GM21381 (cell line): Measurements from ENCODE around the gene FOXC2.

Experiments
- ATAC-seq: cut with Tn5 transposase; IDR thresholded peaks from one replicate; pipeline ENCODE4 v1.9.1; 2021; ENCODE audit warnings: mild to moderate bottlenecking, moderate library complexity; ENCODE audit not compliant: unreplicated experiment

FOXC2 gene

DNA sequence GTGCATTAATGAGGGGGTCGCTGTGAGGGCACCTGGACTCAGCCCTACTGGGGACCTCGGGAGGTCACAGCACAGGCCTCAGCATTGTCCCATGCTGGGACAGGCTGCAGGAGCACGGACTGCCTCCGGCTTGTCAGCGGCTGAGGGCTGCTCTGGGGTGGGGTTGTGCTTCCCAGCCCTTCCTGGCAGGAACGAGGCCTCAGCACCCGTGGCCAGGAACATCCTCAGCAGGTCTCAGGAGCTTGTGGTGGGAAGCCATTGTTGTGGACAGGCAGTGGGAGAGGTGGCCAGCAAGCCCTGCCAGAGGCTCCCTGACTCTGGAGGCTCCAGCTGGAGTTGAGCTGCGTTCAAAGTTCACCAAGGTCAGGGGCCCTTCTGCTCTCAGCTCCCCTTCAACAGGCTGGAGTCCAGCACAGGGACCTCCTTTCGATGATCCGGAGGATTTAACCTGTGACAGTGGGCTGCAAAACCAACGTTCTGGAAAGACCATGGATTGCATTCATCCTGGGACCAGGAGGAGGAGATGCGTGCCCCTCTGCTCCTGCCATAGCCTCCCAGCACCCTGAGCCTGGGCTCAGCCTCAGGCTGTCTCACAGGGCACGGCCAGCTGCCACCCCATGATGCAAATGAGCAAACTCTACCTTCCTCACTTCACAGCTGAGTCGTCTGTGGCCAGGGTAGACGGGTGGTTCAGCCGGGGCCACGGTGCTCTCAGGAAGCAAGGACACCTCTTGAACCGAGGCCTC lies 44.3 kb downstream of the FOXC2 start:
- ATAC-seq = no peak

DNA sequence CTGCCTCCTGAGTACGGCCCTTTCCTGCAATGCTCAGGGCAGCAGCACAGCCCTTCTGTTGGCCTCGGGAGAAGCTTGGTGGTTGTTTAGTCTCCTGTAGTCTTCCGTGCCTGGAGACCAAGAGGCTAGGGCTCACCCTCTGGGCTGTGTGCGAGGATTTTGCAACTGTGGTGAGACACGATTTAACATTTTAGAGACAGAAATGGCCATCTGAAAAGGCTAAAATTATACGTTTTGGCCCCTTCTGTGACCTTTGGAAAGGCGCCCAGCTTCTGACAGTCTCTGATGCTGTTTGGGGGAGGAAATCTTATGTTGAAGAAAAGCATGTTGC lies 44.9 kb downstream of the FOXC2 start:
- ATAC-seq = no peak

DNA sequence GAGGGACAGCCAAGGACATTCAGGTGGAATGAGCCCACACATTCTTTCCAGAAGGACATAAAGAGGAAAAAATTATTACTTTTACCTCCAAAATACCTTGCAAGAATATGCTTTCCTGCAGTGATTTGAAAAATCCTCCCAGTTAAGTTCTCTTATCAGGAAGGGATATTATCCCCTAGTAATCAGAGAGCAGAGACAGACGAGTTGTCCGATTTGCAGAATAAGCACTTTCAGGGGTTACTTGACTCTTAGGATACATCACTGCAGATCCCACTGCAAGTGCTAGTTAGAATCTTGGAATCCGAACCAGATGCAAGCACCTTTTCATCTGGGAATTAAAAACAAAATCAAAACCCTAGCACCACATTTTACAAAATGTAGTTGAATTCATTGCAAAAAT lies 45.3 kb downstream of the FOXC2 start:
- ATAC-seq = no peak

DNA sequence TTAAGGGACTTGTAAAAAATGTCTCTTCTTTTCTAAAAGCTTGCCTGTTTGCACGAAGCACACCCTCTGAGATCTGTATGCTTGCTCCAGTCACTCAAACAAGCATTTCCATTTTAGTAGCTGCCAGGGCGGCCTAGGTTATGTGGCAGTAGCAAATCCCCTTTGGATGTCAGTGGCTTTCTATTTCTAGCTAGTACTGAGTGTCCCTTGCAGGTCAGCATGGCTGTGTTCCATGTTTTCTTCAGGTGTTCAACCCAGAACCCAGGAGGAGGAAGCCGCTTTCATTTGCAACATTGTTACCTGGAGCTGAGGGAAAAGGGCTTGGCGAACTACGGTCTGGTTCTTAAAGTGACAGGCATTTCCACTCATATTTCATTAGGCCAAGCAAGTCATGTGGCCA lies 48.1 kb downstream of the FOXC2 start:
- ATAC-seq = no peak

DNA sequence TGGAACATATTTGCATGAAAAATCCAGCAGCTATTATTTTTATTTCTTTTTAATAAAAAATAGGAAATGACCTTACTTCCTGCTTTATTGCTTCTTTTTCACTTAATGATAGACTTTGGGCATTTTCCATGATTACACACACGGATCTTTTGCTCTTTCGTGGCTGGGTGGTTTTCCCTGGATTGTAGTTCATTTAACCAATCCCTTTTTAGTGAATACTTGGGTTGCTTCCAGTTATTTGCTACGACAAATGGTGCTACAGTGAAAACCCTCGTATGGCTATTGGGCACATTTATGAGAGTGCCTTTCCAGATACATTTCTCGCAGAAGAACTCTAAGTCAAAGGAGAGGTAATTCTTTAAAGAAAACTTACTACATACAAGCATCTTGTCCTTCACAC lies 50.3 kb downstream of the FOXC2 start:
- ATAC-seq = no peak

DNA sequence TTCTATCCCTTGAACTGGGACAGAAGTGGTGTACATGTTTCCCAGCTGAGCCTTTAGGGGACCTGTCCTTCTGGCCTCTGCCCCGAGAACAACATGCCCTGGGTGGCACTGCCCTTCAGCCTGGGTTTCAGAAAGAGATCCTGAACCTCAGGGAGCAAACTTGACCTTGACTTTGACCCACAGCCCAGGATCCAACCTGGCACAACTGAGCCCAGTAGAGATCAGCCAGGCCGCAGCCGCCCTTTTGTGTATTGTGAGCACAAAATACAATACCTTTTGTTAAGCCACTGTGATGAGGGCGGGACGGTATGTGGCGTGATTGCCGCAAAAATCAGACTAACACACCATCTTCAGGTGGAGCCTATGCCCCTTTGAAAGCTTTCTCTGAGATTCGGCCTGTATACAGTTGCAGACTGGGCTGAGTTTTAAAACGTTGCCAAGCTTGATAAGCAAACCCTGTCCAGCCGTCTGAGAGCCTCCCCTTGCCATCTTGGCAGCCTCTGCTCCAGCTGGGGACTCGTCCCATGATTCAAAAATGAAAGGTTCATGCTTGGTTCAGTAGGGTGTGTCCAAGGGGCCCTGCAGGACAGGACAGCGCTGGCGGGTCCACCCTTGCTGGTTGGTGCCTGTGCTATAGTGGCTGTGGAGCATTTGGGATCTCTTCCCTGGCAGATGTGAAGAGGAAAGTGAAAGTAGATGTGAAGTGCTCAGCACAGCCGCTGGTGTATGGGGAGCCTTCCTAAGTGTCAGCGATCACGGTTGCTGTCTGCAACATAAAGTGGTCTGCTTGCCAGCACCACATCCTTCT lies 52.0 kb downstream of the FOXC2 start:
- no peak for ATAC-seq
